ENCODE data around the gene INS. TPM values are rescaled to one million over a fixed set of nuclear protein-coding genes. Genes with fewer than 3 reads are reported as not detected.

The INS gene
- polyA plus RNA-seq, 2 of the 4 experiments (the other 2 are of a cell fraction), result not detected

DNA sequence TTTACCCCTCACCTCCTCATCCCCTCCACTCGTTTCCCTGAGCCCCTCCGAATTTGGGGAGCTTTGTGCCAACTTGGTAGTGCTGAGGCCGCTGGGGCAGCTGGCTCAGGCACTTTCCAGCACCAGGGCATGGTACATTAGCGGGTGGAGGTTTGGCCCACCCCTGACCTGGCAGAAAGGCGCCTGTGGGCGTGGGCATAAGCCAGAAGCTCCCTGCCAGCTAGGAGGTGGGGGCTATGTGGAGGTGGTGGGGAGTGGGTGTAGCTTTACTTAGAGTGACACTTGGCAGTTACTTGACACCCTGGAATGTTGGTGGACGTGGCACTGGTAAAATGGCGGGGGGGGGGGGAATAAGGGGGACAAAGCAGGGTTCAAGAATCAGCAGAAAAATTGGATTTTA lies 11.5 kb downstream of the INS start:
- POLR2A ChIA-PET, result no interaction called here
- H3K4me2 ChIP-seq, result no peak overlapping the region
- no peaks in the 10 kb centered on the region for H3K4me1 ChIP-seq
- H3K4me3 ChIP-seq, result no peak overlapping the region
- DNase-seq (ENCODE audit: low read depth in 1 of 2, low spot score in 1 of 2) (no peak), ATAC-seq (no peak), FAIRE-seq (no peak)
- H3K9me3 ChIP-seq, result no peaks in the 10 kb centered on the region
- 42% methylated on average over 6 of the region's 8 CpGs for WGBS (ENCODE audit: missing lambda C conversion rate)
- no peak for TF ChIP-seq RAD21 (conservative IDR thresholded peaks at IDR 0.05 in 1 of 2, IDR thresholded peaks at IDR 0.05 in 1 of 2)
- CTCF ChIA-PET, result interaction anchor here (0.6 to 25.5 kb wide), 47 partner anchors 12 to 524 kb away, joined by 3 to 1333 read pairs (median 9); partner anchors contain the start of genes H19, IGF2, INS and LSP1
- H3K27ac ChIP-seq, result no peak overlapping the region

DNA sequence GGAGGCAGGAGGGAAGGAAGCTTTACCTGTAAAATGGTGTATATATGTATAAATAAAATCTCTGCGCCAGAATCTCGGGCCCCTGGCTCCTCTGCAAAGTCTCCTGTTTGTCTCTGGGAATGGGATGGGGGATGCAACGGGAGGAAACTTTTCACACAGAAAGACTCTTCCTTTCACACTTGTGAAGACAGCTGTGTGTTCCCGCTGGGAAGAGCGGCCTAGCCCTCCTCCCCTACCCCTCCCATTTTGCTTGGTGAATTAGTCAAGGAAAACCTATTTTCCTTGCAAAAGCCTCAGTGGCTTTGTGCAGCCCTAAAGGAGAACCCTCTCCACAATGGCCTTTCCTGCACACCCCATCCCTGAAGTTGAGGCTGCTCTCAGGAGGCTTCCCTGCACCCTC lies 12.4 kb downstream of the INS start:
- Histone ChIP-seq H3K9me3 (no peaks in the 10 kb centered on the region), H3K27ac (no peak overlapping the region), H3K4me2 (no peak overlapping the region), H3K4me3 (no peak overlapping the region), H3K4me1 (peaks cover 8% of the 10 kb centered on the region; the same call in 1 of the 3 replicates)
- no peak for ATAC-seq
- CTCF ChIA-PET, result interaction anchor here (0.6 to 25.5 kb wide), 16 partner anchors 11 to 497 kb away, joined by 3 to 1333 read pairs (median 106); partner anchors contain the start of genes IGF2, INS, MRPL23 and SYT8
- 76% methylated on average over 5 of the region's 5 CpGs for WGBS (ENCODE audit: missing lambda C conversion rate)
- DNase-seq (ENCODE audit: low read depth in 1 of 2, low spot score in 1 of 2), result no peak
- no peak for FAIRE-seq
- POLR2A ChIA-PET, result no interaction called here
- TF ChIP-seq, protein P1, sequence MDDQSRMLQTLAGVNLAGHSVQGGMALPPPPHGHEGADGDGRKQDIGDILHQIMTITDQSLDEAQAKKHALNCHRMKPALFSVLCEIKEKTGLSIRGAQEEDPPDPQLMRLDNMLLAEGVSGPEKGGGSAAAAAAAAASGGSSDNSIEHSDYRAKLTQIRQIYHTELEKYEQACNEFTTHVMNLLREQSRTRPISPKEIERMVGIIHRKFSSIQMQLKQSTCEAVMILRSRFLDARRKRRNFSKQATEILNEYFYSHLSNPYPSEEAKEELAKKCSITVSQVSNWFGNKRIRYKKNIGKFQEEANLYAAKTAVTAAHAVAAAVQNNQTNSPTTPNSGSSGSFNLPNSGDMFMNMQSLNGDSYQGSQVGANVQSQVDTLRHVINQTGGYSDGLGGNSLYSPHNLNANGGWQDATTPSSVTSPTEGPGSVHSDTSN (IDR thresholded peaks at IDR 0.05), result no peak

DNA sequence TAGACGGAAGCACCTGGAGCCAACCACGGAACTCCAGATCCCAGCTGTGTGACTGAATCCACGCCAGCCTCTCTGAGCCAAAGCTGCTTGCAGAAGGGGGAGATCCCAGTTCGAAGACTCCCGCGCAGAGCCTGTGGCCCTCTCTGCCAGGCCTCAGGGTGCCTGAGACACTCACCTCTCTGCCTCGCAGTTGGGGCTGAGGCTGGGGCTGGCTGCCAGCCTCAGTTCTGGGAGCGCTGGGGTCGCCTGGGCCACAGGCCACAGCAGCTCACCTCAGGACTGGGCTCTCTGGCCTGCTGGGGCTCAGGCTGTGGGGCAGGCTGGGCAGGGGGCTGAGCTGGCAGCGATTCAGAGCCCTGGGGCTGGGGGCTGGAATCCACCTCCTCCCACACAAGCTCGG lies 13.6 kb downstream of the INS start:
- 67% methylated on average over 8 of the region's 11 CpGs for WGBS (ENCODE audit: missing lambda C conversion rate)
- Histone ChIP-seq H3K9me3 (no peaks in the 10 kb centered on the region), H3K27ac (no peak overlapping the region), H3K4me2 (no peak overlapping the region), H3K4me3 (no peak overlapping the region), H3K4me1 (peaks cover 14% of the 10 kb centered on the region; the same call in 1 of the 3 replicates)
- DNase-seq (ENCODE audit: low read depth in 1 of 2, low spot score in 1 of 2), result no peak
- POLR2A ChIA-PET, result no interaction called here
- no peak for ATAC-seq
- TF ChIP-seq, protein P2, sequence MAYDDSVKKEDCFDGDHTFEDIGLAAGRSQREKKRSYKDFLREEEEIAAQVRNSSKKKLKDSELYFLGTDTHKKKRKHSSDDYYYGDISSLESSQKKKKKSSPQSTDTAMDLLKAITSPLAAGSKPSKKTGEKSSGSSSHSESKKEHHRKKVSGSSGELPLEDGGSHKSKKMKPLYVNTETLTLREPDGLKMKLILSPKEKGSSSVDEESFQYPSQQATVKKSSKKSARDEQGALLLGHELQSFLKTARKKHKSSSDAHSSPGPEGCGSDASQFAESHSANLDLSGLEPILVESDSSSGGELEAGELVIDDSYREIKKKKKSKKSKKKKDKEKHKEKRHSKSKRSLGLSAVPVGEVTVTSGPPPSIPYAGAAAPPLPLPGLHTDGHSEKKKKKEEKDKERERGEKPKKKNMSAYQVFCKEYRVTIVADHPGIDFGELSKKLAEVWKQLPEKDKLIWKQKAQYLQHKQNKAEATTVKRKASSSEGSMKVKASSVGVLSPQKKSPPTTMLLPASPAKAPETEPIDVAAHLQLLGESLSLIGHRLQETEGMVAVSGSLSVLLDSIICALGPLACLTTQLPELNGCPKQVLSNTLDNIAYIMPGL (CRISPR knock-in tag; IDR thresholded peaks at IDR 0.05; ENCODE audit: borderline replicate concordance), result no peak
- TF ChIP-seq EHF (CRISPR knock-in tag; IDR thresholded peaks at IDR 0.05) (no peak), POLR2AphosphoS2 (conservative IDR thresholded peaks at IDR 0.05; ENCODE audit: low read length) (no peak), ZNF302 (CRISPR knock-in tag; IDR thresholded peaks at IDR 0.05) (no peak), PHF8 (IDR thresholded peaks at IDR 0.05; ENCODE audit: borderline replicate concordance, low read depth) (no peak), NFE2L2 (conservative IDR thresholded peaks at IDR 0.05; ENCODE audit: low read length) (no peak), CEBPB (IDR thresholded peaks at IDR 0.05) (no peak), EP300 (IDR thresholded peaks at IDR 0.05) (no peak), RAD21 (conservative IDR thresholded peaks at IDR 0.05 in 1 of 2, IDR thresholded peaks at IDR 0.05 in 1 of 2) (no peak), ZC3H11A (IDR thresholded peaks at IDR 0.05) (no peak), CHD2 (IDR thresholded peaks at IDR 0.05; ENCODE audit: low read length, partially characterized antibody) (no peak), EHMT2 (IDR thresholded peaks at IDR 0.05; ENCODE audit: low read depth) (no peak), JUN (IDR thresholded peaks at IDR 0.05) (no peak)
- TF ChIP-seq, protein P1 (IDR thresholded peaks at IDR 0.05), result no peak
- TF ChIP-seq, protein P3, sequence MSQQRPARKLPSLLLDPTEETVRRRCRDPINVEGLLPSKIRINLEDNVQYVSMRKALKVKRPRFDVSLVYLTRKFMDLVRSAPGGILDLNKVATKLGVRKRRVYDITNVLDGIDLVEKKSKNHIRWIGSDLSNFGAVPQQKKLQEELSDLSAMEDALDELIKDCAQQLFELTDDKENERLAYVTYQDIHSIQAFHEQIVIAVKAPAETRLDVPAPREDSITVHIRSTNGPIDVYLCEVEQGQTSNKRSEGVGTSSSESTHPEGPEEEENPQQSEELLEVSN (IDR thresholded peaks at IDR 0.05; ENCODE audit: borderline replicate concordance, low read depth), result no peak
- no peak for FAIRE-seq
- CTCF ChIA-PET, result interaction anchor here (1.0 to 25.5 kb wide), 13 partner anchors 10 to 496 kb away, joined by 3 to 1333 read pairs (median 179); partner anchors contain the start of genes IGF2, INS, MRPL23 and SYT8

All from A549 (cell line).